Retinal pigment epithelial cell (primary cell): ENCODE results near the gene SMAD7.

ENCODE experiments used
- DNase-seq: peaks from one replicate; pipeline ENCODE4 v3.0.0-alpha.2; 2010; ENCODE audit warnings: low read depth
- H3K4me3 ChIP-seq: 2 replicates; pipeline ENCODE4 v1.5.1; 2011; ENCODE audit warnings: mild to moderate bottlenecking, low read length, control low read depth, moderate library complexity
- TF ChIP-seq, protein P1 (sequence below): conservative IDR thresholded peaks from 2 replicates; pipeline ENCODE4 v1.5.1; 2011; ENCODE audit warnings: low read depth, low read length, control low read depth, inconsistent platforms

SMAD7 gene

GRCh38 chr18:48953104-48953706, 2.4 kb upstream of the SMAD7 start:
- no peak for DNase-seq
- peak overlapping the region; percentile 60 for H3K4me3 ChIP-seq
- TF ChIP-seq, protein P1, sequence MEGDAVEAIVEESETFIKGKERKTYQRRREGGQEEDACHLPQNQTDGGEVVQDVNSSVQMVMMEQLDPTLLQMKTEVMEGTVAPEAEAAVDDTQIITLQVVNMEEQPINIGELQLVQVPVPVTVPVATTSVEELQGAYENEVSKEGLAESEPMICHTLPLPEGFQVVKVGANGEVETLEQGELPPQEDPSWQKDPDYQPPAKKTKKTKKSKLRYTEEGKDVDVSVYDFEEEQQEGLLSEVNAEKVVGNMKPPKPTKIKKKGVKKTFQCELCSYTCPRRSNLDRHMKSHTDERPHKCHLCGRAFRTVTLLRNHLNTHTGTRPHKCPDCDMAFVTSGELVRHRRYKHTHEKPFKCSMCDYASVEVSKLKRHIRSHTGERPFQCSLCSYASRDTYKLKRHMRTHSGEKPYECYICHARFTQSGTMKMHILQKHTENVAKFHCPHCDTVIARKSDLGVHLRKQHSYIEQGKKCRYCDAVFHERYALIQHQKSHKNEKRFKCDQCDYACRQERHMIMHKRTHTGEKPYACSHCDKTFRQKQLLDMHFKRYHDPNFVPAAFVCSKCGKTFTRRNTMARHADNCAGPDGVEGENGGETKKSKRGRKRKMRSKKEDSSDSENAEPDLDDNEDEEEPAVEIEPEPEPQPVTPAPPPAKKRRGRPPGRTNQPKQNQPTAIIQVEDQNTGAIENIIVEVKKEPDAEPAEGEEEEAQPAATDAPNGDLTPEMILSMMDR, result no peak

GRCh38 chr18:48952287-48953103, 1.7 kb upstream of the SMAD7 start:
- DNase-seq, result peak; percentile 81
- TF ChIP-seq, protein P1, result no peak

DNA sequence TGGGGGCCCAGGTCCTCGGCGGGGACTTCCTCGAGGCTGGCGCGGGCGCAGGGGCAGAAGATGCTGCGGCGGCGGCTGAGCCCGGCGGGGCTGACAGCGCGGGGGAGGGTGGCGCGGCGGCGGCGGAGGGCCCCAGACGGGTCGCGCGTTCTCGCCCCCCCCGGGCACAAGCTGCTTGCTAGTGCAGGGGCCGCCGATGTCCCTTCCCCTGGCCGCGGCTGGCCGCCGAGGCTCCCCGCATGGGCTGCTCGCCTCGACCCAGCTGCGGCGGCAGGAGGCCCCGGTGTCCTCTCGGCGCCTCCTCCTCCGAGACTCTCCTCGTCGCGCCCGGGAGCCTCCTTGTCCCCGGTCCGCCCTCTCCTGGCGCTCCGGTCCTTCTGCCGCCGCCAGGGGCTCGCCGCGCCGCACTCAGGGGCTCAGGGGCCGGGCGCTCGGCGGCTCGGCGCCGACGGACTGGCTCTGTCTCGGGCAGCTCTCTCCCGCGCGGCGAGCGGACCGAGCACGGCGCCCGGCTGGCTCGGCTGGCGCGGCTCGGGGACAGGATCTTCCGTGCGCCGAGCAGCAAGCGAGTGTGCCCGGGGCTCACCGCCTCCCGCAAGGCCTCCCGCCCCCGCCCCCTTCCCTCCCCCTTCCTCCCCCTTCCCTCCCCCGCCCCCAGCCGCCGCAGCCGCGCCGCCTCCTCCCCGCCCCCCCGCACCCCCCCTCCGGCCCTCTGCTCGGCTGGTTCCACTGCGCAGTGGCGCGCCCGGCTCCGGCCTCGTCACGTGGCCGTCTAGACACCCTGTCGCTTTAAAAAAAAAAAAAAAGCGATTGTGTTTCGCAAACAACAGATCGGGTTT, 902 bp upstream of the SMAD7 start:
- TF ChIP-seq, protein P1, result no peak
- peak overlapping the region; percentile 91 for H3K4me3 ChIP-seq
- peak; percentile 64 for DNase-seq

More at GRCh38 chr18:48952287-48953103, 1.7 kb upstream of the SMAD7 start:
- H3K4me3 ChIP-seq, result peak overlapping the region; percentile 60

DNA sequence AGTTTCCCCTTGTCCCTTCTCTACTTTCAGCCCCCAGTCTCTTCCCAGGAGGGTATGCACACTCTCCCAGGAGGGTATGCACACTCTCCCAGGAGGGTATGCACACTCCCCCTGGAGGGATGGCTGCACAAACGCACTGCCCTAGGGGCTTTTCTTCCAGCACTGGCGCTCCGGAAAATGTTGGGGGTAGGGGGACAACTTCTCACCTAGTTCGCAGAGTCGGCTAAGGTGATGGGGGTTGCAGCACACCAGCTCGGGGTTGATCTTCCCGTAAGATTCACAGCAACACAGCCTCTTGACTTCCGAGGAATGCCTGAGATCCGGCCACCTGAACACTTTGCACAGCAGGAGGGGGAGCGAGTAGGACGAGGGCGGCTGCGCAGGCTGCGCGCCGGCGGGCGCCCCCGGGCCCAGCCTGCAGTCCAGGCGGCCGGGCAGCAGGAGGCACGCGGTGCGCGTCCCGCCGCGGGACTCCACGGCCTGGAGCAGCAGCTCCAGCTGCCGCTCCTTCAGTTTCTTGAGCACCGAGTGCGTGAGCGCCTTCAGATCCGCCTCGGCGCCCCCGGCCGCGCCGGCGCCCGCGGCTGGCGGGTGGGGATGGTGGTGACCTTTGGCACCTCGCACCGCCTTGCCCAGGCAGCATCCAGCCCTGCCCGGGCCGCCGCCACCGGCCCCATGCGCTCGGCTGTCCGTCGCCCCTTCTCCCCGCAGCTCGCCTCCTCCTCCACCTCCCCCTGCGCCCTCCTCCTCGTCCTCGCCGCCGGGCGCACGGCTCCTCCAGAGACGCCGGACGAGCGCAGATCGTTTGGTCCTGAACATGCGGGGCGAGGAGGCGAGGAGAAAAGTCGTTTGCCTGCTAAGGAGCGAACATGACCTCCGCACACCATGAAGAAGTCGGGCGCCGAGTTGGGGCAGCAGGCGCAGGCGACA, 894 bp downstream of the SMAD7 start:
- no peak for DNase-seq
- TF ChIP-seq, protein P1, result peak; percentile 30
- H3K4me3 ChIP-seq, result peak overlapping the region; percentile 97

DNA sequence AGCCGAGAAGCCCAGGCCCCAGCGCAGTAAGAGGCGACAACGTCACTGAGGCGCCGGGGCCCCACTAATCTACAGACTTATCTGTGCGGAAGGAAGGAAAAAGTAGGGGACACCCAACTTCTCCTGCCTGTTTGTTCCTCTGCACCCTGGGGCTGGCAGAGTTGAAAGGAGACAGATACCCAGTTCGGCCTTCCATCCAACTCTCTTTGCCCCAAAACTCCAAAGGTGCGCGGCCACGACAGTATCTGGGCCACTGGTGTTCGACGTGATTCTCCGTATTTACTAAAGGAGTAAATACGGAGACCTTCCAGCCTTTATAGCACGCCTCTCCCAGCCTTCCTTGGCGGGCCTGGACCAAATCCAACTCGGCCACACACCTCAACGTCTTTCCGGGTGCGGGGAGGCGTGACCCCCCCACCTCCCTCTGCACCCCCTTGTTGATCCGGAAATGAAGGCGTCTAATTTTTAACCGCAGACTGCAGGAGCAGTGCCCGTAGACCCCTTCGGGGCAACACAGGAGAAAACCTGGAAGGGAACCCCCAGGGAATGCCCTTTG, 1.6 kb downstream of the SMAD7 start:
- no peak for DNase-seq
- TF ChIP-seq, protein P1, result no peak
- peak overlapping the region; percentile 97 for H3K4me3 ChIP-seq
